WTC11 (cell line): ENCODE data around the gene PROK1. TPM values are rescaled to one million over a fixed set of nuclear protein-coding genes. Genes with fewer than 3 reads are reported as not detected.

Source experiments
- ATAC-seq: fragments of 200-7000 bp; cut with Tn5 transposase; 2 replicates; pipeline ENCODE4 v1.10.0; 2021; ENCODE audit warnings: mild to moderate bottlenecking, moderate library complexity
- CTCF ChIA-PET: fragments of 300-600 bp; sonication (Branson Sonifier 250); formaldehyde crosslinking; loops from one replicate; lab custom pipeline; 2021; ENCODE audit warnings: antibody characterized with exemption; lab: Charles Lee
- POLR2A ChIA-PET: fragments of 350-600 bp; sonication (Branson Sonifier 250); formaldehyde crosslinking; loops from one replicate; lab custom pipeline; 2021; ENCODE audit warnings: antibody characterized with exemption; lab: Charles Lee
- DNase-seq: peaks from one replicate; pipeline ENCODE4 v3.0.0; 2021; ENCODE audit warnings: low spot score
- H3K27ac Mint-ChIP-seq: 2 replicates; pipeline ENCODE4 v1.8.0; 2021; ENCODE audit warnings: mixed read lengths
- H3K27me3 Mint-ChIP-seq: 2 replicates; pipeline ENCODE4 v1.8.0; 2021; ENCODE audit warnings: low read depth, mild to moderate bottlenecking, moderate library complexity, mixed read lengths
- H3K36me3 Mint-ChIP-seq: 2 replicates; pipeline ENCODE4 v1.8.0; 2021; ENCODE audit warnings: mixed read lengths
- H3K4me1 Mint-ChIP-seq: 2 replicates; pipeline ENCODE4 v1.8.0; 2022; ENCODE audit warnings: mixed read lengths
- H3K4me3 Mint-ChIP-seq: 2 replicates; pipeline ENCODE4 v1.8.0; 2021; ENCODE audit warnings: mild to moderate bottlenecking, moderate library complexity, mixed read lengths
- H3K9me3 Mint-ChIP-seq: 2 replicates; pipeline ENCODE4 v1.8.0; 2021; ENCODE audit warnings: mixed read lengths
- ATF1 ChIP-seq: sonication (generic); formaldehyde crosslinking; IDR thresholded peaks from 2 replicates; pipeline ENCODE4 v1.8.1; 2023; ENCODE audit warnings: mild to moderate bottlenecking, moderate library complexity, missing genetic modification reagents
- CBFB ChIP-seq: sonication (generic); formaldehyde crosslinking; IDR thresholded peaks from 2 replicates; pipeline ENCODE4 v1.8.1; 2022; ENCODE audit warnings: mild to moderate bottlenecking, low read depth, missing genetic modification reagents
- CREM ChIP-seq: sonication (generic); formaldehyde crosslinking; IDR thresholded peaks from 2 replicates; pipeline ENCODE4 v1.8.1; 2022; ENCODE audit warnings: mild to moderate bottlenecking, missing genetic modification reagents, moderate library complexity
- JUN ChIP-seq: sonication (generic); formaldehyde crosslinking; IDR thresholded peaks from 2 replicates; pipeline ENCODE4 v1.8.0; 2023; ENCODE audit warnings: mild to moderate bottlenecking, missing genetic modification reagents
- KAT7 ChIP-seq: sonication (generic); formaldehyde crosslinking; IDR thresholded peaks from 2 replicates; pipeline ENCODE4 v1.8.1; 2023; ENCODE audit warnings: missing genetic modification reagents, mild to moderate bottlenecking, borderline replicate concordance
- MXD4 ChIP-seq: fragments of 250-450 bp; sonication (Bioruptor Pico); IDR thresholded peaks from 2 replicates; pipeline ENCODE4 v1.8.0; 2021; ENCODE audit warnings: mild to moderate bottlenecking, moderate library complexity, borderline replicate concordance
- MYBL2 ChIP-seq: sonication (generic); formaldehyde crosslinking; IDR thresholded peaks from 2 replicates; pipeline ENCODE4 v1.8.1; 2023; ENCODE audit warnings: mild to moderate bottlenecking, moderate library complexity, missing genetic modification reagents
- NFATC4 ChIP-seq: fragments of 250-450 bp; sonication (Bioruptor Pico); IDR thresholded peaks from 2 replicates; pipeline ENCODE4 v1.9.0; 2021; ENCODE audit warnings: mild to moderate bottlenecking
- NR3C1 ChIP-seq: sonication (generic); formaldehyde crosslinking; conservative IDR thresholded peaks from 2 replicates; pipeline ENCODE4 v1.8.1; 2023; ENCODE audit warnings: low read depth, mild to moderate bottlenecking, missing genetic modification reagents
- OVOL2 ChIP-seq: fragments of 250-450 bp; sonication (Bioruptor Pico); IDR thresholded peaks from 2 replicates; pipeline ENCODE4 v1.9.0; 2021; ENCODE audit warnings: mild to moderate bottlenecking, borderline replicate concordance
- SP1 ChIP-seq: sonication (generic); formaldehyde crosslinking; conservative IDR thresholded peaks from 2 replicates; pipeline ENCODE4 v1.8.1; 2022; ENCODE audit warnings: missing genetic modification reagents
- TCF7 ChIP-seq: sonication (generic); formaldehyde crosslinking; IDR thresholded peaks from 2 replicates; pipeline ENCODE4 v1.8.0; 2022; ENCODE audit warnings: mild to moderate bottlenecking, low read depth, missing genetic modification reagents, moderate library complexity
- TEAD1 ChIP-seq: sonication (generic); formaldehyde crosslinking; IDR thresholded peaks from 2 replicates; pipeline ENCODE4 v1.8.0; 2022; ENCODE audit warnings: mild to moderate bottlenecking, missing genetic modification reagents
- TEAD4 ChIP-seq: sonication (generic); formaldehyde crosslinking; IDR thresholded peaks from 2 replicates; pipeline ENCODE4 v1.8.0; 2022; ENCODE audit warnings: mild to moderate bottlenecking, missing genetic modification reagents
- TP53 ChIP-seq: sonication (generic); formaldehyde crosslinking; IDR thresholded peaks from 2 replicates; pipeline ENCODE4 v1.8.1; 2023; ENCODE audit warnings: mild to moderate bottlenecking, missing genetic modification reagents
- ZBTB21 ChIP-seq: sonication (generic); formaldehyde crosslinking; IDR thresholded peaks from 2 replicates; pipeline ENCODE4 v1.8.1; 2023; ENCODE audit warnings: mild to moderate bottlenecking, missing genetic modification reagents, borderline replicate concordance
- ZNF138 ChIP-seq: sonication (generic); formaldehyde crosslinking; conservative IDR thresholded peaks from 2 replicates; pipeline ENCODE4 v1.8.1; 2022; ENCODE audit warnings: mild to moderate bottlenecking, moderate library complexity, missing genetic modification reagents
- ZNF416 ChIP-seq: fragments of 250-450 bp; sonication (Bioruptor Pico); IDR thresholded peaks from 2 replicates; pipeline ENCODE4 v1.9.0; 2021; ENCODE audit warnings: mild to moderate bottlenecking, inconsistent platforms
- ZSCAN18 ChIP-seq: fragments of 250-450 bp; sonication (Bioruptor Pico); IDR thresholded peaks from 2 replicates; pipeline ENCODE4 v2.1.2; 2022; ENCODE audit warnings: mild to moderate bottlenecking, moderate library complexity
- total RNA-seq: library from RNA; stranded (reverse); gene quantifications from 3 replicates; pipeline ENCODE4 v1.2.3, GENCODE V29; 2021
- TF ChIP-seq, protein P1 (sequence below): sonication (generic); formaldehyde crosslinking; IDR thresholded peaks from 2 replicates; pipeline ENCODE4 v1.8.1; 2023; ENCODE audit warnings: mild to moderate bottlenecking, missing genetic modification reagents, borderline replicate concordance
- TF ChIP-seq, protein P2 (sequence below): sonication (generic); formaldehyde crosslinking; IDR thresholded peaks from 2 replicates; pipeline ENCODE4 v1.8.0; 2023; ENCODE audit warnings: mild to moderate bottlenecking, missing genetic modification reagents
- TF ChIP-seq, protein P3 (sequence below): sonication (generic); formaldehyde crosslinking; IDR thresholded peaks from 2 replicates; pipeline ENCODE4 v1.8.1; 2022; ENCODE audit warnings: mild to moderate bottlenecking, missing genetic modification reagents, moderate library complexity, borderline replicate concordance
- TF ChIP-seq, protein P4 (sequence below): sonication (generic); formaldehyde crosslinking; IDR thresholded peaks from 2 replicates; pipeline ENCODE4 v1.8.0; 2022; ENCODE audit warnings: mild to moderate bottlenecking, missing genetic modification reagents
- TF ChIP-seq, protein P5 (sequence below): sonication (generic); formaldehyde crosslinking; IDR thresholded peaks from 2 replicates; pipeline ENCODE4 v1.8.1; 2023; ENCODE audit warnings: mild to moderate bottlenecking, missing genetic modification reagents, moderate library complexity

Gene PROK1
- total RNA-seq, 1 experiment from 2014 or later: not detected

DNA sequence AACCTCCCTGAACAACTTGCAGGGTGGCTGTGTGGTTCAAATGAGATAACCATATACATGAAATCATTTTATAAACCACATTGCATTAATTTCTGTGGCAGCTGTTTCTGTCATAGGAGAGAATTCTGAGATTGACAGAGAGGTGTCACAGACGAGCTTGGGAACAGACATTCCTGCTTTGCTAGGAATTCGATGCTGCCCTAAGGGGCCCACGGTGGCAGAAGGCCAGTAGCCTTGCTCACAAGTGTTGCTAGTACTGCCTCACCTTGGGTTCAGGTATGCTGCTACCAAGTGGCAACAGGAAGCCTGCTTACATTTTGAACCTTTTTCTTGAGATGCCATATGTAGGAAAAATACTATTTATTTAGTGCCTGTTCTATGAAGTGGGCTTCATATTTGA lies 54.6 kb downstream of the PROK1 start:
- H3K27me3 Mint-ChIP-seq: no peaks in the 10 kb centered on the region; the same call in none of the 2 replicates
- H3K36me3 Mint-ChIP-seq: no peaks in the 10 kb centered on the region
- H3K4me3 Mint-ChIP-seq: no peak overlapping the region
- H3K27ac Mint-ChIP-seq: no peak overlapping the region
- ChIA-PET POLR2A (no interaction called here), CTCF (interaction anchor here (0.9 to 2.2 kb wide), 2 partner anchors 10 to 93 kb away, joined by 3 to 11 read pairs; no protein-coding TSS in a partner anchor)
- no peak for DNase-seq
- peaks cover 11% of the 10 kb centered on the region for H3K4me1 Mint-ChIP-seq
- H3K9me3 Mint-ChIP-seq: no peaks in the 10 kb centered on the region
- ATAC-seq: no peak
- TF ChIP-seq MYBL2 (CRISPR knock-in tag) (no peak), ATF1 (CRISPR knock-in tag) (no peak), OVOL2 (CRISPR knock-in tag) (no peak), ZNF416 (no peak), NFATC4 (CRISPR knock-in tag) (no peak), JUN (CRISPR knock-in tag) (no peak), KAT7 (no peak), SP1 (CRISPR knock-in tag) (no peak), NR3C1 (CRISPR knock-in tag) (no peak), ZNF138 (CRISPR knock-in tag) (no peak), ZBTB21 (CRISPR knock-in tag) (no peak), TEAD4 (CRISPR knock-in tag) (no peak), CBFB (no peak)
- TF ChIP-seq, protein P1, sequence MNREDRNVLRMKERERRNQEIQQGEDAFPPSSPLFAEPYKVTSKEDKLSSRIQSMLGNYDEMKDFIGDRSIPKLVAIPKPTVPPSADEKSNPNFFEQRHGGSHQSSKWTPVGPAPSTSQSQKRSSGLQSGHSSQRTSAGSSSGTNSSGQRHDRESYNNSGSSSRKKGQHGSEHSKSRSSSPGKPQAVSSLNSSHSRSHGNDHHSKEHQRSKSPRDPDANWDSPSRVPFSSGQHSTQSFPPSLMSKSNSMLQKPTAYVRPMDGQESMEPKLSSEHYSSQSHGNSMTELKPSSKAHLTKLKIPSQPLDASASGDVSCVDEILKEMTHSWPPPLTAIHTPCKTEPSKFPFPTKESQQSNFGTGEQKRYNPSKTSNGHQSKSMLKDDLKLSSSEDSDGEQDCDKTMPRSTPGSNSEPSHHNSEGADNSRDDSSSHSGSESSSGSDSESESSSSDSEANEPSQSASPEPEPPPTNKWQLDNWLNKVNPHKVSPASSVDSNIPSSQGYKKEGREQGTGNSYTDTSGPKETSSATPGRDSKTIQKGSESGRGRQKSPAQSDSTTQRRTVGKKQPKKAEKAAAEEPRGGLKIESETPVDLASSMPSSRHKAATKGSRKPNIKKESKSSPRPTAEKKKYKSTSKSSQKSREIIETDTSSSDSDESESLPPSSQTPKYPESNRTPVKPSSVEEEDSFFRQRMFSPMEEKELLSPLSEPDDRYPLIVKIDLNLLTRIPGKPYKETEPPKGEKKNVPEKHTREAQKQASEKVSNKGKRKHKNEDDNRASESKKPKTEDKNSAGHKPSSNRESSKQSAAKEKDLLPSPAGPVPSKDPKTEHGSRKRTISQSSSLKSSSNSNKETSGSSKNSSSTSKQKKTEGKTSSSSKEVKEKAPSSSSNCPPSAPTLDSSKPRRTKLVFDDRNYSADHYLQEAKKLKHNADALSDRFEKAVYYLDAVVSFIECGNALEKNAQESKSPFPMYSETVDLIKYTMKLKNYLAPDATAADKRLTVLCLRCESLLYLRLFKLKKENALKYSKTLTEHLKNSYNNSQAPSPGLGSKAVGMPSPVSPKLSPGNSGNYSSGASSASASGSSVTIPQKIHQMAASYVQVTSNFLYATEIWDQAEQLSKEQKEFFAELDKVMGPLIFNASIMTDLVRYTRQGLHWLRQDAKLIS (CRISPR knock-in tag): no peak
- TF ChIP-seq, protein P2, sequence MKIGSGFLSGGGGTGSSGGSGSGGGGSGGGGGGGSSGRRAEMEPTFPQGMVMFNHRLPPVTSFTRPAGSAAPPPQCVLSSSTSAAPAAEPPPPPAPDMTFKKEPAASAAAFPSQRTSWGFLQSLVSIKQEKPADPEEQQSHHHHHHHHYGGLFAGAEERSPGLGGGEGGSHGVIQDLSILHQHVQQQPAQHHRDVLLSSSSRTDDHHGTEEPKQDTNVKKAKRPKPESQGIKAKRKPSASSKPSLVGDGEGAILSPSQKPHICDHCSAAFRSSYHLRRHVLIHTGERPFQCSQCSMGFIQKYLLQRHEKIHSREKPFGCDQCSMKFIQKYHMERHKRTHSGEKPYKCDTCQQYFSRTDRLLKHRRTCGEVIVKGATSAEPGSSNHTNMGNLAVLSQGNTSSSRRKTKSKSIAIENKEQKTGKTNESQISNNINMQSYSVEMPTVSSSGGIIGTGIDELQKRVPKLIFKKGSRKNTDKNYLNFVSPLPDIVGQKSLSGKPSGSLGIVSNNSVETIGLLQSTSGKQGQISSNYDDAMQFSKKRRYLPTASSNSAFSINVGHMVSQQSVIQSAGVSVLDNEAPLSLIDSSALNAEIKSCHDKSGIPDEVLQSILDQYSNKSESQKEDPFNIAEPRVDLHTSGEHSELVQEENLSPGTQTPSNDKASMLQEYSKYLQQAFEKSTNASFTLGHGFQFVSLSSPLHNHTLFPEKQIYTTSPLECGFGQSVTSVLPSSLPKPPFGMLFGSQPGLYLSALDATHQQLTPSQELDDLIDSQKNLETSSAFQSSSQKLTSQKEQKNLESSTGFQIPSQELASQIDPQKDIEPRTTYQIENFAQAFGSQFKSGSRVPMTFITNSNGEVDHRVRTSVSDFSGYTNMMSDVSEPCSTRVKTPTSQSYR (CRISPR knock-in tag): no peak
- TF ChIP-seq, protein P3, sequence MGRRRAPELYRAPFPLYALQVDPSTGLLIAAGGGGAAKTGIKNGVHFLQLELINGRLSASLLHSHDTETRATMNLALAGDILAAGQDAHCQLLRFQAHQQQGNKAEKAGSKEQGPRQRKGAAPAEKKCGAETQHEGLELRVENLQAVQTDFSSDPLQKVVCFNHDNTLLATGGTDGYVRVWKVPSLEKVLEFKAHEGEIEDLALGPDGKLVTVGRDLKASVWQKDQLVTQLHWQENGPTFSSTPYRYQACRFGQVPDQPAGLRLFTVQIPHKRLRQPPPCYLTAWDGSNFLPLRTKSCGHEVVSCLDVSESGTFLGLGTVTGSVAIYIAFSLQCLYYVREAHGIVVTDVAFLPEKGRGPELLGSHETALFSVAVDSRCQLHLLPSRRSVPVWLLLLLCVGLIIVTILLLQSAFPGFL (CRISPR knock-in tag): no peak
- TF ChIP-seq, protein P4, sequence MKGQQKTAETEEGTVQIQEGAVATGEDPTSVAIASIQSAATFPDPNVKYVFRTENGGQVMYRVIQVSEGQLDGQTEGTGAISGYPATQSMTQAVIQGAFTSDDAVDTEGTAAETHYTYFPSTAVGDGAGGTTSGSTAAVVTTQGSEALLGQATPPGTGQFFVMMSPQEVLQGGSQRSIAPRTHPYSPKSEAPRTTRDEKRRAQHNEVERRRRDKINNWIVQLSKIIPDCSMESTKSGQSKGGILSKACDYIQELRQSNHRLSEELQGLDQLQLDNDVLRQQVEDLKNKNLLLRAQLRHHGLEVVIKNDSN (CRISPR knock-in tag): no peak

DNA sequence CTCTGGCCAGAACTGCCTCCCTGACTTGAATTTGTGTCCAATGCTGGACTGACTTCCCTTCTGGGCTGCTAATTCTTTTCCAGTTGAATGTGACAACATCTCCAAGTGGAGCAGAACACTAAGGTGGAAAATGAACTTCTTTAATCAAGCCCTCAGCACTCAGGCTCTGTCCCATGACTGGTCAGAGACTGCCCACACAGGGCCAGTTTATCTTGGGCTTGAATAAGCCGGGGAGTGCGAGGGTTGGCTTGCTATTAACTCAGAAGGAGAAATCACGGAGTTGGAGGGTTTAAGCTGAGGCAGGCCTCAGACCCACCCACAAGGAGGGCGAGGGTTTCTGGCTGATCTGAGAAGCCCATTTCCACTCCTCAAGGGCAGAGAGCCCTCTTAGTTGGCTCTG lies 55.6 kb downstream of the PROK1 start:
- Mint-ChIP-seq H3K4me3 (no peak overlapping the region), H3K9me3 (no peaks in the 10 kb centered on the region), H3K36me3 (no peaks in the 10 kb centered on the region), H3K27ac (no peak overlapping the region), H3K4me1 (peaks cover 11% of the 10 kb centered on the region)
- ATAC-seq (no peak), DNase-seq (no peak)
- POLR2A ChIA-PET: no interaction called here
- CTCF ChIA-PET: no interaction called here
- TF ChIP-seq TCF7 (CRISPR knock-in tag) (no peak), MXD4 (CRISPR knock-in tag) (no peak), ZSCAN18 (no peak), CREM (CRISPR knock-in tag) (no peak), MYBL2 (CRISPR knock-in tag) (no peak), TEAD1 (no peak), TP53 (CRISPR knock-in tag) (no peak)
- TF ChIP-seq, protein P5, sequence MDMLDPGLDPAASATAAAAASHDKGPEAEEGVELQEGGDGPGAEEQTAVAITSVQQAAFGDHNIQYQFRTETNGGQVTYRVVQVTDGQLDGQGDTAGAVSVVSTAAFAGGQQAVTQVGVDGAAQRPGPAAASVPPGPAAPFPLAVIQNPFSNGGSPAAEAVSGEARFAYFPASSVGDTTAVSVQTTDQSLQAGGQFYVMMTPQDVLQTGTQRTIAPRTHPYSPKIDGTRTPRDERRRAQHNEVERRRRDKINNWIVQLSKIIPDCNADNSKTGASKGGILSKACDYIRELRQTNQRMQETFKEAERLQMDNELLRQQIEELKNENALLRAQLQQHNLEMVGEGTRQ (CRISPR knock-in tag): no peak
- TF ChIP-seq, all 79 proteins: peak for 0
- no peaks in the 10 kb centered on the region; the same call in none of the 2 replicates for H3K27me3 Mint-ChIP-seq
